Tibial nerve (tissue), 4 donors: ENCODE results near the gene SEMA3F. TPM values are rescaled to one million over a fixed set of nuclear protein-coding genes. Genes with fewer than 3 reads are reported as not detected.

Experiments used
- DNase-seq, 2 donors: peaks; one replicate each; pipeline ENCODE4 v3.0.0-alpha.2; 2019; ENCODE audit warnings: low spot score in 2 of 2
- H3K27ac ChIP-seq, 4 donors: fragments of 200-600 bp; sonication (generic) in 3 of 4; one replicate each; pipeline ENCODE4 v1.5.1; 2017 to 2019; ENCODE audit warnings: mild to moderate bottlenecking in 1 of 4
- H3K27me3 ChIP-seq, 2 donors: fragments of 200-600 bp; sonication (generic) in 1 of 2; one replicate each; pipeline versions ENCODE4 v1.5.1 to v1.6.0; 2017 to 2019
- H3K36me3 ChIP-seq, 3 donors: fragments of 200-600 bp; sonication (generic); one replicate each; pipeline ENCODE4 v1.5.1; 2018 to 2019
- H3K4me1 ChIP-seq, 4 donors: fragments of 200-600 bp; sonication (generic) in 3 of 4; one replicate each; pipeline ENCODE4 v1.5.1; 2017 to 2019
- H3K4me3 ChIP-seq, 4 donors: fragments of 200-600 bp; sonication (generic) in 3 of 4; one replicate each; pipeline ENCODE4 v1.5.1; 2017 to 2019; ENCODE audit warnings: mild to moderate bottlenecking in 1 of 4, moderate library complexity in 1 of 4
- H3K9me3 ChIP-seq, 4 donors: fragments of 200-600 bp; sonication (generic) in 3 of 4; one replicate each; pipeline ENCODE4 v1.5.1; 2017 to 2019
- EP300 ChIP-seq, 2 donors: sonication (generic); formaldehyde crosslinking; IDR thresholded peaks; one replicate each; pipeline ENCODE4 v1.6.1; 2017; ENCODE audit warnings: antibody characterized with exemption in 2 of 2, mild to moderate bottlenecking in 1 of 2
- POLR2A ChIP-seq, 2 donors: fragments of 450-650 bp; IDR thresholded peaks; one replicate each; pipeline ENCODE4 v1.6.1; 2017; ENCODE audit warnings: antibody characterized with exemption in 2 of 2, mild to moderate bottlenecking in 2 of 2, moderate library complexity in 2 of 2
- WGBS, 2 donors: methylation state at CpG; one replicate each; pipeline ENCODE4 v1.1.5; 2018; 5-methylcytosine and 5-hydroxymethylcytosine counted together
- total RNA-seq, 4 donors: library from RNA; depleted of rRNA; stranded (reverse); fragments of >200 nt; gene quantifications; one replicate each; pipeline ENCODE4 v1.1.0, GENCODE V29; 2016
- TF ChIP-seq, protein P1 (sequence below), 5 experiments: fragments of 200-600 bp in 3 of 5; fragments of 450-650 bp in 2 of 5; sonication (generic) in 3 of 5; IDR thresholded peaks; one replicate each; pipeline ENCODE4 v1.5.1; 2016 to 2019; ENCODE audit warnings: antibody characterized with exemption in 5 of 5, mild to moderate bottlenecking in 3 of 5, moderate library complexity in 2 of 5

SEMA3F gene
- total RNA-seq, 4 donors from 2014 or later, result 14.4 to 58.5 (median 17.4) TPM

DNA sequence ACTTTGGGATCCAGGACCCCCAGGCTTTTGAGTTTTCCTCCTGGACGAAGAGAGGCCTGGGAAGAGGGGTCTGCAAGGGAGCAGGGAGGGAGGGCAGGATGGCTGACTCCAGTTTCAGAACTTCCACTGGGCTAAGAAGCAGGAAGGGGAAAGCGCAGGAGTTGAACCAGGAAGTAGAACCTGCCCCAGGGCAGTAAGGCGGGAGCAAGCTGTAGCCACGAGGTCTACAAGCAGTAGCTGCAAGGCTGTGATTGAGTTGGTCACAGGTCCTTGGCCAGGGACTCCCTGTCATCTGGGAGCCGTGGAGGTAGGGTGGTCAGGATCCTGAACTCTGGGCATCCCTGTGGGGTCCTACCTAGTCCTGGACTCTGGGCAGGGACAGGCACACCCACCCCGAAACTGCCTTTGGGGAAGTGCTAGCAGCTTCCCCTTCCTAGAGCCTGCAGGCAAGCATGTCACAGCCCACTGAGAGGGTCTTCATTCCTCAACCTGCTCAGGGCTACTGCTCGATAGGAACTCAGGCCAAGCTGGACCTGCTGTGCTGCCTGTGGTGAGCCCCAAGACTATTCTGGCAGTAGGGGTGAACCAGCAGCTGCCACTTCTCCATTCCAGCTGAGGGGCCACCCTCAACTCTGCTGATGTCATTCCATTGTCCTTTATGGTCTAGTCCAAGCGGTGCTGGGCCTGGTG lies 75.1 kb downstream of the SEMA3F start:
- no peaks in the 10 kb centered on the region for H3K9me3 ChIP-seq
- H3K27ac ChIP-seq, result peak overlapping the region in 2 of 4 donors; percentile 29 to 55
- H3K27me3 ChIP-seq, result no peaks in the 10 kb centered on the region
- no peak overlapping the region for H3K4me3 ChIP-seq
- no peak for DNase-seq
- peaks cover 0 to 43% (median 21%) of the 10 kb centered on the region in 4 donors for H3K4me1 ChIP-seq
- H3K36me3 ChIP-seq, result no peaks in the 10 kb centered on the region
- 65 to 78% methylated on average over 7 to 8 of the region's 8 CpGs for WGBS, 2 donors
- TF ChIP-seq POLR2A (IDR thresholded peaks at IDR 0.05) (no peak), EP300 (IDR thresholded peaks at IDR 0.05) (no peak)
- TF ChIP-seq, protein P1, sequence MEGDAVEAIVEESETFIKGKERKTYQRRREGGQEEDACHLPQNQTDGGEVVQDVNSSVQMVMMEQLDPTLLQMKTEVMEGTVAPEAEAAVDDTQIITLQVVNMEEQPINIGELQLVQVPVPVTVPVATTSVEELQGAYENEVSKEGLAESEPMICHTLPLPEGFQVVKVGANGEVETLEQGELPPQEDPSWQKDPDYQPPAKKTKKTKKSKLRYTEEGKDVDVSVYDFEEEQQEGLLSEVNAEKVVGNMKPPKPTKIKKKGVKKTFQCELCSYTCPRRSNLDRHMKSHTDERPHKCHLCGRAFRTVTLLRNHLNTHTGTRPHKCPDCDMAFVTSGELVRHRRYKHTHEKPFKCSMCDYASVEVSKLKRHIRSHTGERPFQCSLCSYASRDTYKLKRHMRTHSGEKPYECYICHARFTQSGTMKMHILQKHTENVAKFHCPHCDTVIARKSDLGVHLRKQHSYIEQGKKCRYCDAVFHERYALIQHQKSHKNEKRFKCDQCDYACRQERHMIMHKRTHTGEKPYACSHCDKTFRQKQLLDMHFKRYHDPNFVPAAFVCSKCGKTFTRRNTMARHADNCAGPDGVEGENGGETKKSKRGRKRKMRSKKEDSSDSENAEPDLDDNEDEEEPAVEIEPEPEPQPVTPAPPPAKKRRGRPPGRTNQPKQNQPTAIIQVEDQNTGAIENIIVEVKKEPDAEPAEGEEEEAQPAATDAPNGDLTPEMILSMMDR (IDR thresholded peaks at IDR 0.05), result no peak

DNA sequence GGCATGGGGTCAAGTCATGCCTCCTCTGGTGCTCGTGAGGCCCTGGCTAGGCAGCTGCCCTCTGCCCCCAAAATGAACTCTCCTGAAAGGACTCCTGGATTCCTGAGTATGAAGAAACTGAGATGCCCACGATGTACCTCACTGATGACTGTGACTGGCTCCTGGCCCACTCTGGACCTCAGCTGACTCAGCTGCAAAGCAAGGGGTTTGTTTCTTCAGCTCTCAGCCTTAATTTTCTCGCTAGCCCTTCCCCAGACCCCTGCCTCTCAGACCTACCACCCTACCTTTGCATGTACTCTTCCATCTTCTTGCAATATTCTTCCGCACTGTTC lies 75.6 kb downstream of the SEMA3F start:
- Histone ChIP-seq H3K9me3 (no peaks in the 10 kb centered on the region), H3K27ac (peak overlapping the region in 1 of 4 donors; percentile 55), H3K27me3 (no peaks in the 10 kb centered on the region), H3K4me3 (no peak overlapping the region), H3K36me3 (no peaks in the 10 kb centered on the region), H3K4me1 (peaks cover 0 to 44% (median 23%) of the 10 kb centered on the region in 4 donors)
- no peak for TF ChIP-seq POLR2A (IDR thresholded peaks at IDR 0.05)
- TF ChIP-seq EP300 (IDR thresholded peaks at IDR 0.05), result no peak
- TF ChIP-seq, protein P1 (IDR thresholded peaks at IDR 0.05), result no peak
- 60% methylated on average over 4 of the region's 4 CpGs for WGBS, 2 donors
- DNase-seq, result no peak

DNA sequence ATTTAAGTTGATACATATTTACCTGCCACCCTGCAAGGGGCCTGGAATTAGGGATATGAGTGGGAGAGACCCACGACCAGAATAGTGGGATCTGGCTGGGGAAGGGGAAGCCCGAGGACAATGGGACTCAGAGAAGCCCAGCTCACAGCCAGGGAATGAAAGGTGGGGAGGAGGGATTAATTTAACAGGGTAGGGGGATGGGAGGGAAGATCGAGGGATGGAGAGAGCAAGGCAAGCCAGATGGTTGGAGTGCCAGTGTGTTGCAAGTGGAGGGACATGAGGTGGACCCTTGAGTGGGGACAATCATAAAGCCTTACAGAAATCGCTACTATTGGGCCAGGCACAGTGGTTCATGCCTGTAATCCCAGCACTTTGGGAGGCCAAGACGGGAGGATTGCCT lies 76.5 kb downstream of the SEMA3F start:
- DNase-seq, result no peak
- Histone ChIP-seq H3K4me3 (no peak overlapping the region), H3K36me3 (no peaks in the 10 kb centered on the region), H3K27ac (no peak overlapping the region), H3K9me3 (no peaks in the 10 kb centered on the region), H3K4me1 (peaks cover 0 to 36% (median 21%) of the 10 kb centered on the region in 4 donors), H3K27me3 (no peaks in the 10 kb centered on the region)
- 74% methylated on average over 5 of the region's 5 CpGs for WGBS, 2 donors
- TF ChIP-seq, protein P1 (IDR thresholded peaks at IDR 0.05), result no peak
- TF ChIP-seq POLR2A (IDR thresholded peaks at IDR 0.05), result no peak
- no peak for TF ChIP-seq EP300 (IDR thresholded peaks at IDR 0.05)

DNA sequence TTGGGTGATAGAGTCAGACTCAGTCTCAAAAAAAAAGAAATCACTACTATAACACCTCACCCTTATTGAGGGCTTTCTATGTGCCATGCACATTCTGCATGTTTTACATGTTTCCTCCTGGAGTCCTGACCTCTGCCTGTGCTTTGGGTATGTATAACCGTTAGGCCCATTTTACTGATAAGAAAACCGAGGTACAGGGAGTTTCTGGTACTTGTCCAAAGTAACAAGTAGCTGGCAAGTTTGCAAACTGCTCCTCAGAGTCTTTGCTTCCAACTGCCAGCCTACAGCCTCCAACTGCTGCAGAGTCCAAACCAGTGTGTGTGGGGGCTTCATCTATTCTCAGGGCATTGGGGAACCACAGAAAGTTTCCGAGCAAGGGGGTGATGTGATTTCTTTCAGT lies 77.2 kb downstream of the SEMA3F start:
- H3K4me1 ChIP-seq, result peaks cover 0 to 30% (median 15%) of the 10 kb centered on the region in 4 donors
- no peak for DNase-seq
- no peaks in the 10 kb centered on the region for H3K27me3 ChIP-seq
- TF ChIP-seq, protein P1 (IDR thresholded peaks at IDR 0.05), result no peak
- no peak for TF ChIP-seq EP300 (IDR thresholded peaks at IDR 0.05)
- no peak for TF ChIP-seq POLR2A (IDR thresholded peaks at IDR 0.05)
- H3K9me3 ChIP-seq, result no peaks in the 10 kb centered on the region
- 81 to 87% methylated on average over 3 of the region's 3 CpGs for WGBS, 2 donors
- no peak overlapping the region for H3K27ac ChIP-seq
- no peak overlapping the region for H3K4me3 ChIP-seq
- no peaks in the 10 kb centered on the region for H3K36me3 ChIP-seq

DNA sequence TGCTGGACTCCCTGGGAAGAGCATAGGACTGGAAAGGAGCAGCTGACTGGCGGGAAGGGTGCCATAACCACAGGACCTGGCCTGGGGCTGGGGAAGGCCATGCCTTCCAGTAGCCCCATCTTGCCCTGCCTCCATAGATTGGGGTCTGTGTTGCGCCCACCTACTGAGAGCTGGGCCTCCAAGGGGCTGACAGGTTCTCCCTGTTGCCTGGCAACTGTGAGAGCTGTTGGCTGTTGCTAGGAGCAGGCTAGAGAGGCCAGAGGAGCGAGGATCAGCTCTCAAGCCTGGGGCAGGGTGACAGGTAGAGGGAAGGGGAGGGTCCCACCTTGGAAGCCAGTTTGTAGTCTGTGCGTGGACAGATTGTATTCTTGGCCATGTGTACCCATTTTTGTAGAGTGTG lies 78.1 kb downstream of the SEMA3F start:
- H3K4me1 ChIP-seq, result peaks cover 0 to 25% (median 12%) of the 10 kb centered on the region in 4 donors
- H3K36me3 ChIP-seq, result no peaks in the 10 kb centered on the region
- DNase-seq, result no peak
- TF ChIP-seq POLR2A (IDR thresholded peaks at IDR 0.05), result no peak
- 78 to 94% methylated on average over 2 to 4 of the region's 4 CpGs for WGBS, 2 donors
- no peak overlapping the region for H3K4me3 ChIP-seq
- H3K27ac ChIP-seq, result no peak overlapping the region
- H3K9me3 ChIP-seq, result no peaks in the 10 kb centered on the region
- H3K27me3 ChIP-seq, result no peaks in the 10 kb centered on the region
